WI38 (cell line): ENCODE results near the gene PKIB.

ENCODE experiments used
- H3K4me3 ChIP-seq: 2 replicates; pipeline ENCODE4 v1.5.1; 2011; ENCODE audit warnings: low read depth, mild to moderate bottlenecking, control low read depth, low read length
- CTCF ChIP-seq: IDR thresholded peaks from 2 replicates; pipeline ENCODE4 v1.5.1; 2012; ENCODE audit warnings: low read depth, mild to moderate bottlenecking, control low read depth, low read length

PKIB gene

GRCh38 chr6:122751326-122751725 lies 141.1 kb downstream of the PKIB start:
- no peak overlapping the region for H3K4me3 ChIP-seq
- TF ChIP-seq CTCF = no peak

- no peak for TF ChIP-seq CTCF
- no peak overlapping the region for H3K4me3 ChIP-seq
Observed at GRCh38 chr6:122752459-122752858, 142.3 kb downstream of the PKIB start.

- no peak for TF ChIP-seq CTCF
- 0 out of 2 replicates have a peak overlapping the region, but pooled peaks have one; percentile 20 for H3K4me3 ChIP-seq
Observed at GRCh38 chr6:122753000-122753687, 142.9 kb downstream of the PKIB start.

GRCh38 chr6:122753688-122754056 lies 143.5 kb downstream of the PKIB start:
- TF ChIP-seq CTCF = no peak
- 0 out of 2 replicates have a peak overlapping the region, but pooled peaks have one; percentile 20 for H3K4me3 ChIP-seq

GRCh38 chr6:122754191-122754731 lies 144.1 kb downstream of the PKIB start:
- no peak overlapping the region for H3K4me3 ChIP-seq
- no peak for TF ChIP-seq CTCF

- TF ChIP-seq CTCF = no peak
- H3K4me3 ChIP-seq = no peak overlapping the region
Observed at GRCh38 chr6:122755901-122756300, 145.7 kb downstream of the PKIB start.

GRCh38 chr6:122758927-122759334 lies 148.7 kb downstream of the PKIB start:
- no peak for TF ChIP-seq CTCF
- H3K4me3 ChIP-seq = no peak overlapping the region
